HCEC 1CT (cell line): ENCODE measurements around the gene MPST.

Source experiments
- DNase-seq: peaks from one replicate; pipeline ENCODE4 v3.0.0-alpha.2; 2017

Gene MPST

GRCh38 chr22:37046589-37046988 is 27.0 kb downstream of the MPST start:
- no peak for DNase-seq

GRCh38 chr22:37047006-37047405 is 27.5 kb downstream of the MPST start:
- DNase-seq = no peak

DNA sequence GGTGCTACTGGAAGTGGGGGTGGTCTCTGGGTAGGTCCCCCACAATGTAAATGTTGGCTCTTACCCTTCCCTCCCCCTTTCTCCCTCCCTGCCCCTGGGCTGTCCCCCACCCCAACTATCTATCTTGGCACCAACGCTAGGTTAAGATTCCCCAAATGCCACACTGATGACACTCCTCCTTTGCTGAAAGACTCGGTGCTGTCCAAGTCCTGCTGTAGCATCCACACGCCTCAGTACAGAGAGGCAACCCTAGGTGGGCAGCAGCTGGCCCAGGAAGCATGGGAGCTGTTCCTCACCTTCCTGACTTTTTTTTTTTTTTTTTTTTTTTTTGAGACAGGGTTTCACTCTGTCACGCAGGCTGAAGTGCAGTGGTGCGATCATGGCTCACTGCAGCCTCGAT is 28.6 kb downstream of the MPST start:
- no peak for DNase-seq

GRCh38 chr22:37049224-37049623 is 29.7 kb downstream of the MPST start:
- DNase-seq = no peak

- DNase-seq = no peak
Measured at GRCh38 chr22:37050913-37051312, 31.4 kb downstream of the MPST start.

DNA sequence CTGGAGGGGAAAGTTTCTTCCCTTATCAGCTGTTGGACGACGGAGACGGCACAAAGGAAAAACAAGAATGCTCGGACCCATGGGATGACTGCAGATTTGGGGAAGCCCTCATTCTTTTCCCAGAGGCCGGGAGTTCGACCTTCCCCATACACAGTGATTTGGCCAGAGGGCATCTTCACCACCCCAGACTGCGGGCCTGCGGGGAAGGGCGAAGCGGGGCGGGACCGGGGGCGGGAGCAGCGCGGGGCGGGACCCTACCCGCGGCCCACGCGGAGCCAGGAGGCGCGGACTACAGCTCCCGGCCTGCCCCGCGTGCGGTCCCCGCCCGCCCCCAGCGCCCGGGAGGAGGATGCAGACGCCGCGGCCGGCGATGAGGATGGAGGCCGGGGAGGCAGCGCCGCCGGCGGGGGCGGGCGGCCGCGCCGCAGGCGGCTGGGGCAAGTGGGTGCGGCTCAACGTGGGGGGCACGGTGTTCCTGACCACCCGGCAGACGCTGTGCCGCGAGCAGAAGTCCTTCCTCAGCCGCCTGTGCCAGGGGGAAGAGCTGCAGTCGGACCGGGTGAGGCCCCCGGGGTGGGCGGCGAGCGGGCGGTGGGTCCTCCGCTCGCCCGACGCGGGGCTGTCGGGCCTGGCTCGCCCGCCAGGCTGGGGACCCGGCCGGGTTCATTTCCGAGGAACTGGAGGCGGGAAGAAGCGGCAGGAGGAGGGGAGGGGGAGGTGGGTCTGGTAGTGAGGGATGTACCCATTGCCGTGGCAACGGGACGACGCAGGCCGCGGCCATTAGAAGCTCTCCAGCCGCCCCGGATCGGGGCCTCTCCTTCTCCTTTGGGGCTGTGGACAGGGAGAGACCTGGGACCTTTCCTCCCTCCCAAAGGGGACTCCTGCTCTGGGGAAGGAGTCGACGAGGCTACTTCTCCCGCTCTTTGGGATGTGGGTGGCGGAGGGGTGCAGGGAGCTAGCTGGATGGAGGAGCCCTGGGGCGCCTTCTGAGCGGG is 32.1 kb downstream of the MPST start, which contains the start of gene KCTD17:
TSS of gene KCTD17 (plus strand) at position 352 of the 995 bp plus-strand sequence. CDS start at position 371, 19 bp downstream.
- peak; percentile 58 for DNase-seq

GRCh38 chr22:37052386-37053309 is 33.1 kb downstream of the MPST start:
- no peak for DNase-seq

- DNase-seq = no peak
Measured at GRCh38 chr22:37053310-37054055, 33.9 kb downstream of the MPST start.

- DNase-seq = no peak
Measured at GRCh38 chr22:37054056-37054395, 34.5 kb downstream of the MPST start.

DNA sequence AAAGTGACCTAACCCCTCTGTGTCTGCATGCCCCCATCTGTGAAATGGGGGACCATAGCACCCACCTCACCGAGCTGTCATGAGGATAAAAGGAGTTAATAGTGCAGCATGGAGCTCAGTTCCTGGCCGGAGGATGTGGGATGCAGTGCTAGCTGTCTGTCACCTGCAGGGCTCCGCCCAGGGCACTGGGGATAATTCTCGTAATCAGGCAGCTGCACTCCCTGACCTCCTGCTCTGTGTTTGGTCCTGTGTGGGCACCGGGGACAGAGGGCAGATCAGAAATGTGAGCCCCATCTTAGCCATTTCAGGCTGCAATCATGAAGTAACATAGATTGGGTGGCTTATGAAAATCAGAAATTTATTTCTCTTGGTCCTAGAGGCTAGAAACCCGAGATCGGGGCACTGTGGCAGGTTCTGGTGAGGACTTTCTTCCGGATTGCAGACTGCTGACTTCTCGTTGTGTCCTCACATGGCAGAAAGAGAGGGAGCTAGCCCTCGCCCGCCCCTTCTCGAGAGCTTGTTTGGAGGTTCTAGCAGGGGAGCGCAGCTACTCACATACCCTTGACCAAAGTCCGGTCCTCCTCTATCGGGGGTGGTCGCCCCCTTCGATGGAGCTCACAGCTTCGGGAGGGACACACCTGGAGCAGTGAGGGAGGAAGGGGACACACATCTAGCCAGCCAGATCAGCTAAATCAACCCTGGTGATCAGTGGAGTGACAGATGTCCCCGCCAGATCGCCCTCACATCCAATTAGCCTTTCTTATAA is 35.2 kb downstream of the MPST start:
- no peak for DNase-seq

DNA sequence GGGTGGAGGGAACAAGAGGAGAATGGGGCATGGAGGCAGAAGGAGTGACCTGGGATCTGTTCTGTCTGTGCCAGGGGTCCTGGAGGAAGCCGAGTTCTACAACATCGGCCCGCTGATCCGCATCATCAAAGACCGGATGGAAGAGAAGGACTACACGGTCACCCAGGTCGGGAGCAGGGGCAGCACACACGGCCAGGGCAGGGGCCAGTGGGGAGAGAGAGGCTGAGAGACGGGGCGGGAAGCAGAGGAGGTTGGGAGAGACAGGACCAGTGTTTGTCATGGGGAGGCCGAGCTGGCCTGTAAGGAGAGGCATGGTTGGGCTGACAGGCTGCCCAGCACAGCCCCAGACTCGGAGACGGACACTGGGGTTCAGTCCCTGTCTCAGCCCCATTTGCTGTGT is 36.7 kb downstream of the MPST start:
- no peak for DNase-seq

GRCh38 chr22:37057226-37057625 is 37.7 kb downstream of the MPST start:
- DNase-seq = no peak

DNA sequence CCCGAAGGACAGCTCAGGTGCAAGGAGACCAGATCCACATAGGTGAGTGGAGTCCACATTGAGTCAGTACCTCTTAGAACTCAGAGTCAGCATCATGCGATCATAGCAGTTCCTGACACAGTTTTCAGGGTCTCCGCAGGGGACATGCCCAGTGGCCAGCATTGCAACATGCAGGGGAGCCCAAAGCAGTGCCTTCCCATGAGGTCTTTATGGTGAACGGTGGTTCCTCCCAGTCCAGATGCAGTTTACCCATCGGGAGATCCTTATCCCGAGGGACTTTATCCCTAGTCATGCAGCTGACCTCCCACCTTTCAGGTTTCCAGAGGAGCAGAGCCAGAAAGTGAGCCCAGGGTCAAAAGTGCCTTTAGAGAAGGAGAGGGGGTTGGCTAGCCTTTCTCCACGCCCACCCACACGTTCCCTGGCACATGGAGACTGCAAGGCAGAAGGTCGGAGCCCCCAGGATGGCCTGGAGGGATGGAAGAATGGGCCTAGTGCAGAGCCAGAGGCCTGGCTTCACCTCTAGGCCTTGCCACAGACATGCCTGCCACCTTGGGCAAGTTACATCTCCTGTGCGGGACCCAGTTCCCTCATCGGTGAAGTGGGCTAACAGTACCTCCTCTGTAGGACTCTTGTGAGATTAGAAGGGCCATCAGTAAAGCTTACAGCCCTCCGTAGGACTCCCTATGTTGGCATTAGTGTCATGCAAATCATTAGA is 38.4 kb downstream of the MPST start:
- DNase-seq = no peak

- DNase-seq = no peak
Measured at GRCh38 chr22:37058917-37059701, 39.6 kb downstream of the MPST start.

DNA sequence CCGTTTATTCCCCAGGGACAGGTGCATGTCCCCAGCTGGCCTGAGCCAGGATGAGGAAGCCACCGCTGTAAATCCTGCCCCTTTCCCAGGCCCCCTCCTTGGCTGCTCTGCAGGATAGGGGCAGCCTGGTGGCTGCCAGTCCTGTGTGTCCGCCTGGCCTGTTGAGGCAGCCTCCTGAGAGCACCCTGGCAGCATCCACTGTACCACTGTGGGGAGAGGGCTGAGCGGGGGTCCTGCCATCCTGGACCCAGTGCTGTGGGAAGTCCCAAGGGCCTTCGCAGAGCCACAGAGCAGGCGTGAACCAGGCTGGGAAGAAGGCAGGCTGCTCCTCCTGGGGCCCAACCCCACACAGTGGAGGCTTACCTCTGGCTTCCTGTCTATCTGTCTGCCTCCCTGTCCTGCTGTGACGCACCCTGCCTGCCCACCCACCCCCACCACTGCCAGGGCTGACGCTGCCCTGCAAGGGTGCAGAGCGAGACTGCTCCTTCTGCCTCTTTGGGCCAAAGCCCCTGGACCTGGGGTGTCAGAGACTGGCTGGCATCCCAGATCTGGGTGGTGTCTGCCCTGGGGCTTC is 40.4 kb downstream of the MPST start:
- no peak for DNase-seq

DNA sequence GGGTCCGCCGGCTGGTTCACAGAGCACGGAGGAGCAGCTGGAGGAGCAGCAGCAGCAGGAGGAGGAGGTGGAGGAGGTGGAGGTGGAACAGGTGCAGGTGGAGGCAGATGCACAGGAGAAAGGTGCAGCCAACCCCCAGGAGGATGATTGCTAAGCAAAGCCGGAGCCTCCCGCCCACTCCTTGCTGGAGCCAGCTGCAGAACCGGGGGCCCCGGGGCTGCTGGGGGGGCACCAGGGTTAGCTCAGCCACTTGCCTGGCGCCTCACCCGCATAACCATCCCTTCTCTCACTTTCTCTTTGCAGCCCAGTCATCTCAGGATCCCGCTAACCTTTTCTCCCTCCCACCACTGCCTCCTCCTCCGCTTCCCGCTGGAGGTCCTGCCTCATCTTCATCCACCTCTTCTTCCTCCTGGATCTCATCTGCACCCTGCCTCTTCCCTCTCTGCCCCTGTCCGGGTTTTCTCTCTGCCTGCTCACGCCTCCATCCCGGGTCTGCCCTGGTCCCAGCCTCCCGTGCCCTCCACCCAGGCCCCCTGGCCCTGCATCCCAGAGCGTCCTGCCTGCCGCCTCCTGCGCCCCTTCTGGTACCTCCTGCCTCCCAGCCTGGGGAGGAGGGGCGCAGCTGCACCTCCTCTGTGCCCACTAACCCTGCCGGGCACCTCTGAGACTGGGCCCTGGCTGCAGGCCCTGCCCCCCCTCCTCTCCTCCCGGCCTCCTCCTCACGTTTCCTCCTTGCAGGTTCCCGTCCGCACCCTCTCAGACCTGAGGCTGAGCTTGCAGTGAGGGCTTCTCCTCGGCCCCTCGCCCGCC is 41.5 kb downstream of the MPST start:
- DNase-seq = no peak

- DNase-seq = no peak
Measured at GRCh38 chr22:37061611-37062375, 42.3 kb downstream of the MPST start.

DNA sequence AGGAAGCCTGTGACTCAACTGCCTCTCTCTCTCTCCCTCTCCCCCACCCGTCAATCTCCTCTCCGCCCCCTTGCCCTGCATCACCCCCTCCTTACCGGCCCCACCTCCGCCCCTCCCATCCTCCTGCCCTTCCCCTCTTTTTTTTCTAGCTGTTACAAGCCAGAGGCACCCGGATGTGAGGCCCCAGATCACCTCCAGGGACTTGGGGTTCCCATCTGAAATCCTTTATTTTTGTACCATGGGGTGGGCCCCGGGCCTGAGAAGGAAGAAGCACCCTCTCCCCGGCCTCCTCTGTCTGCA is 42.8 kb downstream of the MPST start:
- no peak for DNase-seq
